IPS-20b (cell line): Measurements from ENCODE around the gene CYFIP1.

Experiments
- H3K27ac ChIP-seq: one replicate; pipeline ENCODE4 v1.5.1; 2013; ENCODE audit warnings: low read length
- H3K27me3 ChIP-seq: 2 replicates; pipeline ENCODE4 v1.6.1; 2013; ENCODE audit warnings: mild to moderate bottlenecking, low read length, inconsistent platforms; ENCODE audit not compliant: insufficient read depth
- H3K36me3 ChIP-seq: 2 replicates; pipeline ENCODE4 v1.6.1; 2013; ENCODE audit warnings: low read depth, mild to moderate bottlenecking, inconsistent platforms, low read length, moderate library complexity; ENCODE audit not compliant: insufficient read depth
- H3K4me1 ChIP-seq: 2 replicates; pipeline ENCODE4 v1.6.1; 2013; ENCODE audit warnings: mild to moderate bottlenecking, control low read depth, inconsistent platforms, low read length, moderate library complexity; ENCODE audit not compliant: insufficient read depth
- H3K4me3 ChIP-seq: 2 replicates; pipeline ENCODE4 v1.5.1; 2013; ENCODE audit warnings: mild to moderate bottlenecking, low read length, inconsistent platforms
- H3K9ac ChIP-seq: 2 replicates; pipeline ENCODE4 v1.6.1; 2013; ENCODE audit warnings: low read depth, mild to moderate bottlenecking, inconsistent platforms, low read length, moderate library complexity
- H3K9me3 ChIP-seq: 2 replicates; pipeline ENCODE4 v1.6.1; 2013; ENCODE audit warnings: mild to moderate bottlenecking, low read depth, low read length, inconsistent platforms; ENCODE audit not compliant: insufficient read depth

CYFIP1 gene

GRCh38 chr15:22891426-22892210, 88.5 kb downstream of the CYFIP1 start:
- Histone ChIP-seq H3K4me3 (no peak overlapping the region), H3K36me3 (peaks cover 29% of the 10 kb centered on the region), H3K9ac (no peak overlapping the region), H3K27me3 (no peaks in the 10 kb centered on the region), H3K9me3 (no peaks in the 10 kb centered on the region), H3K27ac (no peak overlapping the region), H3K4me1 (no peaks in the 10 kb centered on the region)

- H3K4me1 ChIP-seq, result no peaks in the 10 kb centered on the region
- no peak overlapping the region for H3K4me3 ChIP-seq
- no peaks in the 10 kb centered on the region for H3K27me3 ChIP-seq
- no peak overlapping the region for H3K9ac ChIP-seq
- H3K27ac ChIP-seq, result no peak overlapping the region
- H3K36me3 ChIP-seq, result peaks cover 31% of the 10 kb centered on the region
- no peaks in the 10 kb centered on the region for H3K9me3 ChIP-seq
These were observed 89.9 kb downstream of the CYFIP1 start for GRCh38 chr15:22890296-22890695.

GRCh38 chr15:22889146-22889818, 90.9 kb downstream of the CYFIP1 start:
- Histone ChIP-seq H3K36me3 (peaks cover 31% of the 10 kb centered on the region), H3K27ac (no peak overlapping the region), H3K27me3 (no peaks in the 10 kb centered on the region), H3K9me3 (no peaks in the 10 kb centered on the region), H3K4me3 (no peak overlapping the region), H3K4me1 (0 out of 2 replicates have a peak, but pooled peaks cover 2% of the 10 kb centered on the region), H3K9ac (no peak overlapping the region)

GRCh38 chr15:22888120-22888859, 91.9 kb downstream of the CYFIP1 start:
- H3K27ac ChIP-seq, result no peak overlapping the region
- H3K4me3 ChIP-seq, result no peak overlapping the region
- peaks cover 24% of the 10 kb centered on the region for H3K36me3 ChIP-seq
- H3K27me3 ChIP-seq, result no peaks in the 10 kb centered on the region
- 0 out of 2 replicates have a peak, but pooled peaks cover 2% of the 10 kb centered on the region for H3K4me1 ChIP-seq
- no peak overlapping the region for H3K9ac ChIP-seq
- no peaks in the 10 kb centered on the region for H3K9me3 ChIP-seq

DNA sequence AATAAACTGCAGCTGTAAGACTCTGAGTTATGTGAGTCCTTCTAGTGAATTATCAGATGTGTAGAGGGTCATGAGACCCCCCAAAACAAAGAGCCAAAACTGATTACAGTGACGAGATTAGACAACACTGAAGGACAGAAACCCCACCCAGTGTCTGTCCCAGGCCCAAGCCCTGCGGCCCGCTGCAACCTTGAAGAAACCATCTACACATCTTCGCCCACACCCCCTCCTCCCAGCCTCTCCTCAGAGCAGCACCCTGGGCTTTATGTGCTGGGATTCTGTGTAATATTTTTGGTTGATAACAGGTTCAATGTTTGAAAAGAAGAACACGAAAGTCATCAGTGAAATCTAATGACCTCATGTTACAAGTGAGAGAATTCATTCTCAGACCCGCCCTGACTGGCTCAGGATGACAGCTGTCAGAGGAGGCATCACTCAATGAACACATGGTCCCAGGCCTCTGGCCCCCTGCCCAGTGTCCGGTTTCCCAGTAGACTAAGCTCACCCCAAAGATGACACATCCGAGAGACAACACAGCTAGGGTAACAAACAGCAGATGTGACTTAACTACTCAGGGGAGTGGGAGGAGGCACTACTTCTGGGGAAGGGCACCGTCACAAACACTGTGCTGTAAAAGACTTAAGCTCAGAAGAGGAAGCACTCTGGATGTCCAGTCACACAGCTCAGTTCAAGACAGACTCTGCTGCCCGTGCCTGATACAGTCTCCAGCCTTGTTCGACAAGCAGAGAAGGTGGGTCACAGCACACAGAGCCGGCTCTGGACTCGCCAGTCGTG, 92.8 kb downstream of the CYFIP1 start:
- no peak overlapping the region for H3K27ac ChIP-seq
- H3K27me3 ChIP-seq, result no peaks in the 10 kb centered on the region
- H3K36me3 ChIP-seq, result peaks cover 23% of the 10 kb centered on the region
- no peak overlapping the region for H3K4me3 ChIP-seq
- 0 out of 2 replicates have a peak, but pooled peaks cover 2% of the 10 kb centered on the region for H3K4me1 ChIP-seq
- H3K9ac ChIP-seq, result no peak overlapping the region
- no peaks in the 10 kb centered on the region for H3K9me3 ChIP-seq

GRCh38 chr15:22885120-22885519, 95.0 kb downstream of the CYFIP1 start:
- Histone ChIP-seq H3K27ac (no peak overlapping the region), H3K4me1 (0 out of 2 replicates have a peak, but pooled peaks cover 2% of the 10 kb centered on the region), H3K9ac (no peak overlapping the region), H3K9me3 (no peaks in the 10 kb centered on the region), H3K4me3 (no peak overlapping the region), H3K36me3 (peaks cover 31% of the 10 kb centered on the region), H3K27me3 (no peaks in the 10 kb centered on the region)

DNA sequence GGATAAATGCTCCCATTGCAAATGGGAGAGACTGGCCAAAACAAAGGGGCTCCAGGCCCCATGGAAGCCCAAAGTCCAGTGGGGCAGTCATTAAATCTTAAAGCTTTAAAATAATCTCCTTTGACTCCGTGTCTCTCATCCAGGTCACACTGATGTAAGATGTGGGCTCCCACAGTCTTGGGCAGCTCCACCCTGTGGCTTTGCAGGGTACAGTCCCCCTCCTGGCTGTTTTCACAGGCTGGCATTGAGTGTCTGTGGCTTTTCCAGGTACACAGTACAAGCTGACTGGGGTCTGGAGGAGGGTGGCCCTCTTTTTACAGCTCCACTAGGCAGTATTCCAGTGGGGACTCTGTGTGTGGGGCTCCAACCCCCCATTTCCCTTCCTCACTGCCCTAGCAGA, 95.8 kb downstream of the CYFIP1 start:
- Histone ChIP-seq H3K27ac (no peak overlapping the region), H3K27me3 (no peaks in the 10 kb centered on the region), H3K9ac (no peak overlapping the region), H3K36me3 (peaks cover 31% of the 10 kb centered on the region), H3K4me3 (no peak overlapping the region), H3K4me1 (0 out of 2 replicates have a peak, but pooled peaks cover 2% of the 10 kb centered on the region), H3K9me3 (no peaks in the 10 kb centered on the region)

DNA sequence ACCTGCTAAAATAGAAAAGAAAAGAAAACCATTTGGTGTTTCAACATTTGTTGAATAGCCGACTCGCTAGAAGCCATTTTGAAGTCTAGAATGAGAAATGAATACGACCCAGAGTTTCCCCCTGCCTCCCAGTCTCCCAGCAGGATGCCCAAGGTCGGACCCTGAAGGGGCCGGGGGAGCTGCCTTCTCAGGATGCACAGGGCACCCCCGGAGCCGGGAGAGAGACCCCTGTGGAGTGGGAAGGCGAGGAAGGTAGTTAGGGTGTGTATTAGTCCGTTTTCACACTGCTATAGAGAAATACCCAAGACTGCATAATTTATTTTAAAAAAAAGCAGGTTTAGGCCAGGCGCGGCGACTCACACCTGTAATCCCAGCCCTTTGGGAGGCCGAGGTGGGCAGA, 97.0 kb downstream of the CYFIP1 start:
- Histone ChIP-seq H3K4me1 (0 out of 2 replicates have a peak, but pooled peaks cover 2% of the 10 kb centered on the region), H3K27me3 (no peaks in the 10 kb centered on the region), H3K27ac (no peak overlapping the region), H3K9me3 (no peaks in the 10 kb centered on the region), H3K36me3 (peaks cover 31% of the 10 kb centered on the region), H3K4me3 (no peak overlapping the region), H3K9ac (no peak overlapping the region)

GRCh38 chr15:22881739-22882440, 98.3 kb downstream of the CYFIP1 start:
- H3K36me3 ChIP-seq, result peaks cover 30% of the 10 kb centered on the region
- no peak overlapping the region for H3K4me3 ChIP-seq
- H3K9ac ChIP-seq, result no peak overlapping the region
- H3K27ac ChIP-seq, result no peak overlapping the region
- H3K4me1 ChIP-seq, result 0 out of 2 replicates have a peak, but pooled peaks cover 2% of the 10 kb centered on the region
- no peaks in the 10 kb centered on the region for H3K27me3 ChIP-seq
- H3K9me3 ChIP-seq, result no peaks in the 10 kb centered on the region

DNA sequence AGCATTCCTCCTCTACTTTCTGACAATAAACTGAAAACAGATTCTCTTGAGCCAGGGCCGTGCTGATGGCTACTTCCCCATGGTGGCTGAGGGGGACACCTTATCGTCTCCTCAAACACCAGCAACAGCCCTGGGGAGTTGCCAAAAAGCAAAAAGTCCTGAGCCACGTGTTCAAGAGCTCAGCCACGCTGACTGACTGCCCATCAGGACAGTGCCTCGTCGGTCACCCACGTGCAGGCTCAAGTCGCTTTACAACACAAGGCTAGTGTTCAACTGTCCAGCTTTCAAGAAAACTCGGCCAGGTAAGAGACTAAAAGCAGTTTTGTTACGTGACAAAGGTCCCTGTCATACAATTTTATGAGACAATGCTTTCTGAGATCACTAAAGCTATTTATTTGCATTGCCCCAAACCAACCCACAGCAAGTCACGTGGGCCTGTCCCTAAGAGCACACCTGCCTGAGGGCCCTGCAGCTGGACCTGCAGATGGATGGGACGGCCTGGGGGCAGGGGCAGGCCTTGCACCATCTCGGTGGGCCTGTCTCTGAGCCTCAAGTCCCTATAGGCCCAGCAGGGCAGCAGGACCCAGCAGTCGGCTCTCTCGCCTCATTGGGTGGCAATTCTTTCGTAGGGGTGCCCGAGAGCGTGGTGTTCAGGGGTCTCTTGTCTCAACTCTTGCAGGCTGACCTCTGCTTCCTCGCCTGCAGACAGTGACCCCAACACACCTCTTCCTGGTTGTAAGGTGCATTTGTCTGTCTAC, 99.0 kb downstream of the CYFIP1 start:
- Histone ChIP-seq H3K4me1 (0 out of 2 replicates have a peak, but pooled peaks cover 2% of the 10 kb centered on the region), H3K27me3 (no peaks in the 10 kb centered on the region), H3K36me3 (peaks cover 27% of the 10 kb centered on the region), H3K9ac (no peak overlapping the region), H3K9me3 (no peaks in the 10 kb centered on the region), H3K4me3 (no peak overlapping the region), H3K27ac (no peak overlapping the region)
